CD4-positive, alpha-beta T cell treated with Interleukin-2 at 100 ng/mL for 4 hours (primary cell): ENCODE results near the gene ADARB2.
"Not testable (repeated sequence)": the region's sequence is repeated elsewhere in the genome, so short reads cannot be mapped to it uniquely, and the experiment has no call there.

Experiments
- DNase-seq: peaks from one replicate; pipeline ENCODE4 v3.0.0-alpha.2; 2020; ENCODE audit warnings: low spot score

ADARB2 gene

GRCh38 chr10:1737222-1738061, at the start of gene ADARB2:
ADARB2 (minus strand) TSS chr10:1737525.
- DNase-seq, result no peak

DNA sequence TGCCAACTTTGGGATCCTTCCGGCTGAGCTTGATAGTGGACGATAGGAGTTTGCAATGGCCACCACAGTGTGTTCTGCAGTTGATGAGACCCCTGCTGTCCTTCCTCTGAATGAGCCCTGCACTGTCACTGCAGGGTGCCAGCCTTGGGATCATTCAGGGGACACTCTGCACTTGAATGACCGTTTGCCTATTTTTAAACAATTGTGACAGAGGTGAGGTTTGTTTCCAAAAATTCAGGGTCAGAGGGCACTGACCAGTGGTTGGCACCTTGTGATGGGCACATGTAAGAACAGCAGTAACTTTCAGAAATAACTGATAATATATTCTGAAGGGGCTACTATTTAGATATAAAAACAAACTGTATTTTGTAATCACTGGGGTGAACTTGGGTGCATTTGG, 48.5 kb upstream of the ADARB2 start:
- DNase-seq, result no peak

DNA sequence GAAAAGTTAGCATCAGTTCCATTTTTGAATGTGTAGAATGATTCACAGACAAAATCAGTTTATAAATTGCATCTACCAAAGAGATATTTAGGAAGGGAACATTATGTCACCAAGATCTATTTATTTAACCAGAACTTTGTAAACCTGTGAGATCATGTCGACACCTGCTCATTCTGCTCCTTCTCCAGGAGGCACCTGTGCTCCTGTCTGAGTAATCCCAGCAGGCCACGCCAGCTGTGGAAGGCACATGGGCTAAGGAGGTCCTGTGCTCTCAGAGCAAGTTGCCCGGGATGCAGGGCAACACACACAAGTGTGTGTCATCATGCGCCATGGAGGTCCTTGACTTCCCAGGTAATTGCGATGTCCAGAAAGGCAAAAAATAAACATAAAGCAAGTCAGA, 45.5 kb upstream of the ADARB2 start:
- DNase-seq, result no peak

DNA sequence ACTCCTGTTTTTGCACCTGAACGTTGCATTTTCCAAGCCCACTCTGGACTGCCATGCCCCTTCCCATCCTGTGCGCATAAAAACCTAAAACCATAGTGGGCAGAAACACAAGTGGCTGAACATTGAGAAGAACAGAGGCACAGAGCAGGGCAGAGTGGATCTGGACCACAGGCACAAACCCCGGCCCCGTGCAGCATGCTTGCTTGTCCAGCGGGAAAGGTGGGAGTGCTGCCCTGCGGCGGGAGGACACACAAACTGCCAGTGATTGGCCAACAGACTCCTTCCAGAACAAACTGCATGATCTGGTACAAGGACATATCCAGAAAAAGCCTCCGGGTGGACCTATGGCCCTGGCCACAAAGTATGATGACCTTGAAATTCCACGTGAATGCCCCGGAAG, 42.5 kb upstream of the ADARB2 start:
- DNase-seq, result no peak

- DNase-seq, result no peak
Observed at GRCh38 chr10:1778375-1778969, 41.1 kb upstream of the ADARB2 start.

- DNase-seq, result no peak
Observed at GRCh38 chr10:1776127-1776662, 38.9 kb upstream of the ADARB2 start.

DNA sequence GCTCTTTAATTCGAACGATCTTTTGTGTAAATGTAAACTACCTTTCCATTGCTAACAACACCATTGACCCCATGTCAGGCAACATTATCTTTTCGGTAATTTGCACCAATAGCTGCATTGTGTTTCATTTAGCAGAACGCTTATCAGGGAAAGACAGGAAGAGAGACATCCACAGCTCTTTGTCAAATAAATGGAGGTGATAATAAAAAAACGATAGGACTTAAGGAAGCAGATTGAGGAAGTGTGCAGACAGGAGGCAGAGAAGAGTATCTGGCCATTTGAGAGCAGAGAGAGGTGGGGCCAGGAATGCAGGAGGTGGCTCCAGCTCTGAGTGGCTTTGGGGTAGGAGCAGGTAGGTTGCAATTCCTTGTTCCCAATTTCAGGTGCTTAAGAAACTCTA, 37.5 kb upstream of the ADARB2 start:
- no peak for DNase-seq

DNA sequence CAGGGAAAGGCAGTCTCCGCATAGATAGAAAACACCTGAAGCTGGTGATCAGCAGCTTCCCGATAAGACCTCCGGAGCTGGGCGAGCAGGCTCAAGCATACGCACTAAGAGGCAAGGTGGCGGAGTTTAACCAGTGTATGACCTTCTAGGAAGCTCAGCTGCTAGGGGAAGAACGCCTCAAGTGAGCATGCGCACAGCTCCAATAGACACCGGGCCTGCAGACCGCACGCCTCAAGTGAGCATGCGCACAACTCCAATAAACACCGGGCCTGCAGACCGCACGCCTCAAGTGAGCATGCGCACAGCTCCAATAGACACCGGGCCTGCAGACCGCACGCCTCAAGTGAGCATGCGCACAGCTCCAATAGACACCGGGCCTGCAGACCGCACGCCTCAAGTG, 35.9 kb upstream of the ADARB2 start:
- DNase-seq, result not testable (repeated sequence)

DNA sequence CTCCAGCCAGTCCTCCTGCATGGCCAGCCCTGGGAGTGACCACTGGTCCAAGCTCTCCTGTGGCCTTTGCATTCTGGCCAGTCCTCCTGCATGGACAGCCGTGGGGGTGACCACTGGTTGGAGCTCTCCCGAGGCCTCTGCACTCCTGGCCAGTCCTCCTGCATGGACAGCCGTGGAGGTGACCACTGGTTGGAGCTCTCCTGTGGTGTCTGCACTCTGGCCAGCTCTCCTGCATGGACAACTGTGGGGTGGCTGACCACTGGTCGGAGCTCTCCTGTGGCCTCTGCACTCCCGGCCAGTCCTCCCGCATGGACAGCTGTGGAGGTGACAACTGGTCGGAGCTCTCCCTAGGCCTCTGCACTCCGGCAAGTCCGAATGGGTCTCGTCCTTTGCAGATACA, 28.7 kb upstream of the ADARB2 start:
- DNase-seq, result no peak

- DNase-seq, result no peak
Observed at GRCh38 chr10:1762076-1762475, 24.8 kb upstream of the ADARB2 start.

DNA sequence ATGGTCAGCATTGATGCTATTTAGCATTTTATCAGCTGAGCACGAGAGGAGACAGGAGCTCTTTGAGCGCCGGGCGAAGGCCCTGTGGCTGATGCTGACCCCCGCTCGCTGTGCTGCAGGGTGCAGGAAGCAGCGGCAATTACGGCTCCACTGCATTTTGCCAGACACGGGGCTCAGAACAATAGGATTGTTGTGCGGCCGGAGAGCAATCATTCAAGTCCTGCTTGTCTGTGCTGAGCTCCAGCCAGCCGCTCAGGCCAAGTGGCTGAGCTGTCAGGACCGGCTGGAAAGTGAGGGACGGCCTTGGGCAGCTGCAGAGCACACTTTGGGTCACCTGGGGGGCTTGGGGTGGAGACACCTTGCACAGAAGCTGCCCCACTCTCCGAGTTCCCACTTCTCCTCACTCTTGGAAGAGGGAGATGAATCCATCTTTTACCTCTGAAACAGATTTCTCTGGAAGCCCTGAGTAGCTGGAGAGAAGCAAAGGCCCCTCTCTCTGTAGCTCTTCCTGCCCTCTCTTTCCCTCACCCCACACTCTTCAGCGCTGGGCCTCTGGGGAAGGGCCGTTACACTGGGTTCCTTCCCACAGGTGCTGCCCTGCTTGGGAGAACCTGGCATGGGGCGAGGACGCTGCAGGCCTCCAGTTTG, 17.3 kb upstream of the ADARB2 start:
- no peak for DNase-seq

DNA sequence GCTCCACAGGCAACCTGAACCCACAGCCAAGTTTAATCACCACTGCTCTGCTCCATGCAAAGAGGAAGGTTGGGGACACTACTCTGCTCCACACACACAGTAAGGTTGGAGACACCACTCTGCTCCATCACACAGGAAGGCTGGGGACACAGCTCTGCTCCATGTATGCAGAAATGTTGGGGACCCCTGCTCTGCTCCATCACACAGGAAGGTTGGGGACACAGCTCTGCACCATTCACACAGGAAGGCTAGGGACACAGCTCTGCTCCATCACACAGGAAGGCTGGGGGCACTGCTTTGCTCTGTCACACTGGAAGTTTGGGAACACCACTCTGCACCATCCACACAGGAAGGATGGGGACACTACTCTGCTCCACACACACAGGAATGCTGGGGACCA, 14.8 kb upstream of the ADARB2 start:
- DNase-seq, result no peak

DNA sequence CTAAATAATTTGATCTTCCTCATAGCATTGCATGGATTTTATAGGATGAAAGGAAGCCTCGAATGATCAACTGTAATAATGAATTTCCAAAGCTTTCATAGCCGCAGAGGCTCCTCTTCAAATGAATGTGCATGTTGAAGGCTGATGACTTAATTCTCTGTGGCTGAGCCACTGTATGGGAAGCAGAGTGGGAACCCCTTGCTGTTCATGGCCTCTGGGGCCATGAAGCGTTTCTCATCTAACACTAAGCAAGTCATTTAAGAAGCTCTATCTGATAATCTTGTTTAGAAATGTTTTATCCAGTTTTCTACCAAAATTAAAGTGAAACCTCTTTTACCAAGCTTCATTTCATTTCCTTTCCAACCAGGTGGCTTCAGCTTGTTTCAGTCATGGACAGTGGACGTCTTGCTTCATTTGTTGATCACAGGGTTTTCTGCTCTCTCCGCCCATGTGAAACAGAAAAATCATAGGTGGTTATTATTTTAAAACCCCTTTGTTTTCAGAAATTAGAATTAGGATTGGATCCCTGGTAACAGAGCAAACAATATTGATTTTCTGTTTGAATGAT, 10.3 kb upstream of the ADARB2 start:
- no peak for DNase-seq

DNA sequence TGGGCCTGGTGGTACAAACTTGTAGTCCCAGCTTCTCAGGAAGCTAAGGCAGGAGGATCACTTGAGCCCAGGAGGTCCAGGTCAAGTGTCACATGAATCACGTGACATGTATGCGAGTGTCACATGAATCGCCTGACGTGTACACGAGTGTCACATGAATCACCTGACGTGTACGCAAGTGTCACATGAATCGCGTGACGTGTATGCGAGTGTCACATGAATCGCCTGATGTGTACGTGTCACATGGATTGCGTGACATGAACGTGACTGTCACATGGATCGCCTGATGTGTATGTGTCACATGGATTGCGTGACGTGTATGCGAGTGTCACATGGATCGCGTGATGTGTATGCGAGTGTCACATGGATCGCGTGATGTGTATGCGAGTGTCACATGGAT, 9.5 kb upstream of the ADARB2 start:
- DNase-seq, result no peak

GRCh38 chr10:1745780-1746456, 8.6 kb upstream of the ADARB2 start:
- DNase-seq, result no peak

- DNase-seq, result no peak
Observed at GRCh38 chr10:1744524-1744923, 7.2 kb upstream of the ADARB2 start.

GRCh38 chr10:1743141-1743540, 5.8 kb upstream of the ADARB2 start:
- no peak for DNase-seq

DNA sequence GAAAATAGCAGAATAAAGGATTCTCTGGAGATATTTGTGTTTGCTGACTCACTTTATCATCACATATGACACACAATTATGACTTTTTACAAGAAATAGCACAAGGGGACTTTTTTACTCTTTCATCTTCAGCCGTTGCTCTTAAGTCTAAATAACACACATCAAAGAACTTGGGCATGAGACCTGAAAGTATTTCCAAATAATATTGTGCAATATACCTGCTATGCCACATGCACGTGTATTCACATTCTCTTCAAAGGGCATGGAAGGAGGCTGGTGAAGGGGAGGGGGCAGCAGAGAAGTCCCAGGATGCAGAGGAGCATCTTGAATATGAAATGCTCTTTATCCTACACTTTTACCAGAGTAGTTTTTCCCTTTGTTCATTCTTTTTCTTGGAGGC, 4.1 kb upstream of the ADARB2 start:
- no peak for DNase-seq

DNA sequence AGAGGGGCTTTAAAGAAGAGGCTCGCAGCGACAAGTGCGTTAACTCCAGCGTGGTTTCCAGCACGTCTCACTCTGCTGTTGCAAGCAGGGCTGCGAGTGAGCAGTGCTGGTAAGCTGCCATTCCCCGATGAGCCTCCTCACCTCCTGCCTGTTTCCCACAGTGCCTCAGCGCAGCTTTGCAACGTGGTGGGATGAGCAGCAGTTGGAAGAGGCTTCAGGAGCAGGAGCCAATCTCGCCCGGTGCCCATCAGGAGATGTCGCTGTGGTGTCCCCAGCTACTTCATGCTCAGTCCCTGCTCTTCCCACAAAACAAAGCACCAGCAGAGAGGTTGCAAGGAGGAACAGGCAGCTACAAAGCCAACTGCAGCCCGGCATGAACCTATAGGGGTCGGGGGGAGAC, 2.4 kb upstream of the ADARB2 start:
- DNase-seq, result no peak

- no peak for DNase-seq
Observed at GRCh38 chr10:1738950-1739349, 1.6 kb upstream of the ADARB2 start.

DNA sequence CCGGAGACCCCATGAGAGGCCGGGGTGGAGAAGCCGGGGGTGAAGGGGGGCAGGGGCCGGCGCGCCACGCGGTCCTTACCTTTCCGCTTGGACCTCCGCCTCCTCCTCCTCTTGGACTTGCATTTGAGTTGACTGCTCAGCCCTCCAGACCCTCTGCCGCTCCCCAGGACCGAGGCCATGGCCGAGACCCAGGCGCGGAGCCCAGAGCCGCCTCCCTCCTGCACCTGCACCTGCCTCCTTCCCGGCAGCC, 428 bp downstream of the ADARB2 start:
- no peak for DNase-seq

DNA sequence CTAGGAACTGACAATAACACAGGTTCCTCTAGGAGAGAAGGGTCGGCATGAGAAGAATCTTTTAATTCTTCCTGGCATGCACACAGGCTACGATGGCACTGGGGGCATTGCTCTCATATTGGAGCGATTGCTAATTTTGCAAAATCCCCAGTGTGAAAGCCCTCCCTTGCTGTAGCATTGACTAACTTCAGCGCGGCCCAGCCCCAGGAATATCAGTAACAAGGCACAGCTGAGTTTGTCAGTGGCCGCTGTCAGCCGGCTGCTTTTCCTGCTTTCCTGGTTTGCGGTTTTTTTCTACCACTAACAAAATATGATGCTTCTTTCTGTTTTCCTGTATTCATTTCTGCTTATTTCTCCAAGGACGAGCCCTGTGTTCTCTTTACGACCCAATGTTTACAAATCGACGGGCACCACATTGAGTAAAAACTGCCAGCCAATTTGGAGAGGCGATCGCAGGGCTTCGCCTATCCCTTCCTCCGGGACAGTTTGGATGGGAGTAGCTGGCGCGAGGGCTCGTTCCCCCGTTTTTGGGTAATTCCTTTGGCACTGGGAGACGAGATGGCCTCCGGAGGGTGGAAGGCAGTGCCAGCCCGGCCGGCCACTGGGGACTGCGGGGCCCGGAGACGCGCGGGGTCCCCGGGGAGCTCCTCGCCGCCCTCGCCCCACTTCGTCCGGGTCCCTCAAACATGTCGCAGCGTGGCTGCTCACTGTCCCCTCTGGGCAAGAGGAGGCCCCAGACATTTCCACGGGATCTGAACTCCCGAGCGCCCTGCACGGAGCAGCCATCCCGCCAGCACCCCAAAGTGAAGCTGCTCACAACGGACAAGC, 967 bp downstream of the ADARB2 start:
- no peak for DNase-seq
